Liver (tissue), 9 donors: ENCODE measurements around the gene NHERF2. TPM values are rescaled to one million over a fixed set of nuclear protein-coding genes. Genes with fewer than 3 reads are reported as not detected.
A peak's percentile ranks its signal among the peaks of the same experiment; 100 is the strongest.

Source experiments
- DNase-seq: peaks from one replicate; pipeline ENCODE4 v3.0.0-alpha.2; 2017; ENCODE audit warnings: low spot score
- H3K27ac ChIP-seq, 2 donors: one replicate each; pipeline ENCODE4 v1.7.0; 2013; ENCODE audit warnings: inconsistent platforms in 2 of 2, low read length in 2 of 2, control low read depth in 1 of 2, low read depth in 1 of 2, mild to moderate bottlenecking in 1 of 2
- H3K27me3 ChIP-seq, 4 donors: one replicate each; pipeline versions ENCODE4 v1.6.1 to v1.7.0; 2013; ENCODE audit warnings: low read length in 3 of 4, inconsistent platforms in 1 of 4, mild to moderate bottlenecking in 1 of 4, moderate library complexity in 1 of 4; ENCODE audit not compliant: control insufficient read depth in 4 of 4, insufficient read depth in 4 of 4
- H3K36me3 ChIP-seq, 4 donors: one replicate each; pipeline versions ENCODE4 v1.6.1 to v1.7.0; 2013; ENCODE audit warnings: low read length in 3 of 4, mild to moderate bottlenecking in 3 of 4, low read depth in 1 of 4, moderate library complexity in 1 of 4; ENCODE audit not compliant: control insufficient read depth in 4 of 4, insufficient read depth in 3 of 4
- H3K4me1 ChIP-seq, 4 donors: one replicate each; pipeline versions ENCODE4 v1.6.1 to v1.7.0; 2013; ENCODE audit warnings: low read length in 3 of 4, mild to moderate bottlenecking in 3 of 4, moderate library complexity in 1 of 4; ENCODE audit not compliant: control insufficient read depth in 4 of 4, insufficient read depth in 4 of 4
- H3K4me3 ChIP-seq, 3 donors: one replicate each; pipeline versions ENCODE4 v1.6.1 to v1.7.0; 2013; ENCODE audit warnings: low read length in 3 of 3, control low read depth in 1 of 3, low read depth in 1 of 3, mild to moderate bottlenecking in 1 of 3
- H3K9ac ChIP-seq, 2 donors: one replicate each; pipeline ENCODE4 v1.7.0; 2013; ENCODE audit warnings: low read length in 2 of 2, mild to moderate bottlenecking in 2 of 2, moderate library complexity in 2 of 2, control low read depth in 1 of 2, low read depth in 1 of 2
- H3K9me3 ChIP-seq, 4 donors: one replicate each; pipeline versions ENCODE4 v1.6.1 to v1.7.0; 2013; ENCODE audit warnings: low read length in 3 of 4; ENCODE audit not compliant: control insufficient read depth in 4 of 4
- EGR1 ChIP-seq, 2 donors: IDR thresholded peaks; 2 replicates each; pipeline ENCODE4 v1.6.1; 2016 to 2018; ENCODE audit warnings: antibody characterized with exemption in 2 of 2, low read depth in 2 of 2
- FOXA2 ChIP-seq: IDR thresholded peaks from 2 replicates; pipeline ENCODE4 v1.6.1; 2016; ENCODE audit warnings: antibody characterized with exemption
- GABPA ChIP-seq, 2 donors: IDR thresholded peaks in 1 of 2; conservative IDR thresholded peaks in 1 of 2; 2 replicates each; pipeline ENCODE4 v1.6.1; 2016; ENCODE audit warnings: antibody characterized with exemption in 2 of 2, mild to moderate bottlenecking in 1 of 2, moderate library complexity in 1 of 2
- HNF4A ChIP-seq, 2 donors: conservative IDR thresholded peaks; 2 replicates each; pipeline ENCODE4 v1.6.1; 2016; ENCODE audit warnings: antibody characterized with exemption in 2 of 2, mild to moderate bottlenecking in 2 of 2
- JUND ChIP-seq, 2 donors: IDR thresholded peaks; 2 replicates each; pipeline ENCODE4 v1.6.1; 2016; ENCODE audit warnings: antibody characterized with exemption in 2 of 2
- MAX ChIP-seq: IDR thresholded peaks from 2 replicates; pipeline ENCODE4 v1.6.1; 2016; ENCODE audit warnings: antibody characterized with exemption
- NR2F2 ChIP-seq: IDR thresholded peaks from 2 replicates; pipeline ENCODE4 v1.6.1; 2016; ENCODE audit warnings: antibody characterized with exemption
- RAD21 ChIP-seq, 2 donors: IDR thresholded peaks; 2 replicates each; pipeline ENCODE4 v1.6.1; 2016; ENCODE audit warnings: antibody characterized with exemption in 2 of 2, mild to moderate bottlenecking in 2 of 2
- RXRA ChIP-seq, 2 donors: IDR thresholded peaks; 2 replicates each; pipeline ENCODE4 v1.6.1; 2017 to 2018; ENCODE audit warnings: antibody characterized with exemption in 2 of 2, mild to moderate bottlenecking in 1 of 2
- SP1 ChIP-seq: IDR thresholded peaks from 2 replicates; pipeline ENCODE4 v1.6.1; 2018; ENCODE audit warnings: antibody characterized with exemption, mild to moderate bottlenecking
- TAF1 ChIP-seq: conservative IDR thresholded peaks from 2 replicates; pipeline ENCODE4 v1.6.1; 2016; ENCODE audit warnings: antibody characterized with exemption, mild to moderate bottlenecking
- YY1 ChIP-seq: IDR thresholded peaks from 2 replicates; pipeline ENCODE4 v1.6.1; 2016; ENCODE audit warnings: antibody characterized with exemption, mild to moderate bottlenecking
- WGBS: extraction: QIAGEN DNeasy Blood & Tissue Kit; methylation state at CpG from one replicate; pipeline ENCODE4 v1.1.7; 2013; 5-methylcytosine and 5-hydroxymethylcytosine counted together
- polyA plus RNA-seq, 2 donors: library from polyadenylated mRNA; stranded (reverse) in 1 of 2; unstranded in 1 of 2; fragments of 200-250 nt in 1 of 2; fragments of >200 nt in 1 of 2; fragmentation: Nextera tagmentation in 1 of 2; extraction: Ambion mirVana in 1 of 2; gene quantifications; one replicate each; pipeline versions ENCODE4 v1.2.1 to v1.2.3, GENCODE V29; 2013 to 2015
- total RNA-seq, 2 donors: library from RNA; depleted of rRNA; stranded (reverse); fragments of >200 nt; gene quantifications; one replicate each; pipeline ENCODE4 v1.2.3, GENCODE V29; 2014
- TF ChIP-seq, protein P1 (sequence below): IDR thresholded peaks from 2 replicates; pipeline ENCODE4 v1.6.1; 2016; ENCODE audit warnings: antibody characterized with exemption
- TF ChIP-seq, protein P2 (sequence below): IDR thresholded peaks from 2 replicates; pipeline ENCODE4 v1.6.1; 2016; ENCODE audit warnings: antibody characterized with exemption
- donor health status: healthy.
- donor health status: healthy.
- donor health status: healthy.
- donor health status: healthy.
- donor health status: healthy.

Gene NHERF2
- total and polyA plus RNA-seq, 4 donors, result 36.6 to 205 (median 74.1) TPM

GRCh38 chr16:2040787-2041522 lies 14.3 kb downstream of the NHERF2 start (continued):
- no peak for TF ChIP-seq GABPA (IDR thresholded peaks at IDR 0.05 in 1 of 2, conservative IDR thresholded peaks at IDR 0.05 in 1 of 2)

GRCh38 chr16:2042171-2042985 lies 15.7 kb downstream of the NHERF2 start:
- Histone ChIP-seq H3K27me3 (no peaks in the 10 kb centered on the region), H3K4me3 (no peak overlapping the region), H3K4me1 (peaks cover 28 to 77% (median 57%) of the 10 kb centered on the region in 4 donors), H3K9me3 (no peaks in the 10 kb centered on the region), H3K36me3 (no peaks in the 10 kb centered on the region), H3K9ac (no peak overlapping the region), H3K27ac (peak overlapping the region; percentile 95 to 98)
- TF ChIP-seq JUND (IDR thresholded peaks at IDR 0.05), result no peak
- TF ChIP-seq SP1, result peak; percentile 72
- peak in 1 of 2 donors; percentile 21 for TF ChIP-seq HNF4A (conservative IDR thresholded peaks at IDR 0.05)
- TF ChIP-seq YY1, result no peak
- no peak for TF ChIP-seq NR2F2
- no peak for TF ChIP-seq EGR1 (IDR thresholded peaks at IDR 0.05; ENCODE audit: low read depth in 2 of 2)
- TF ChIP-seq, protein P1, sequence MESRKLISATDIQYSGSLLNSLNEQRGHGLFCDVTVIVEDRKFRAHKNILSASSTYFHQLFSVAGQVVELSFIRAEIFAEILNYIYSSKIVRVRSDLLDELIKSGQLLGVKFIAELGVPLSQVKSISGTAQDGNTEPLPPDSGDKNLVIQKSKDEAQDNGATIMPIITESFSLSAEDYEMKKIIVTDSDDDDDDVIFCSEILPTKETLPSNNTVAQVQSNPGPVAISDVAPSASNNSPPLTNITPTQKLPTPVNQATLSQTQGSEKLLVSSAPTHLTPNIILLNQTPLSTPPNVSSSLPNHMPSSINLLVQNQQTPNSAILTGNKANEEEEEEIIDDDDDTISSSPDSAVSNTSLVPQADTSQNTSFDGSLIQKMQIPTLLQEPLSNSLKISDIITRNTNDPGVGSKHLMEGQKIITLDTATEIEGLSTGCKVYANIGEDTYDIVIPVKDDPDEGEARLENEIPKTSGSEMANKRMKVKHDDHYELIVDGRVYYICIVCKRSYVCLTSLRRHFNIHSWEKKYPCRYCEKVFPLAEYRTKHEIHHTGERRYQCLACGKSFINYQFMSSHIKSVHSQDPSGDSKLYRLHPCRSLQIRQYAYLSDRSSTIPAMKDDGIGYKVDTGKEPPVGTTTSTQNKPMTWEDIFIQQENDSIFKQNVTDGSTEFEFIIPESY, result no peak
- TF ChIP-seq FOXA2, result no peak
- TF ChIP-seq RAD21 (IDR thresholded peaks at IDR 0.05), result peak in 1 of 2 donors; percentile 33
- peak; percentile 42 to 81 for TF ChIP-seq RXRA (IDR thresholded peaks at IDR 0.05)
- TF ChIP-seq TAF1, result no peak
- DNase-seq, result no peak
- 56% methylated on average over 22 of the region's 22 CpGs for WGBS

DNA sequence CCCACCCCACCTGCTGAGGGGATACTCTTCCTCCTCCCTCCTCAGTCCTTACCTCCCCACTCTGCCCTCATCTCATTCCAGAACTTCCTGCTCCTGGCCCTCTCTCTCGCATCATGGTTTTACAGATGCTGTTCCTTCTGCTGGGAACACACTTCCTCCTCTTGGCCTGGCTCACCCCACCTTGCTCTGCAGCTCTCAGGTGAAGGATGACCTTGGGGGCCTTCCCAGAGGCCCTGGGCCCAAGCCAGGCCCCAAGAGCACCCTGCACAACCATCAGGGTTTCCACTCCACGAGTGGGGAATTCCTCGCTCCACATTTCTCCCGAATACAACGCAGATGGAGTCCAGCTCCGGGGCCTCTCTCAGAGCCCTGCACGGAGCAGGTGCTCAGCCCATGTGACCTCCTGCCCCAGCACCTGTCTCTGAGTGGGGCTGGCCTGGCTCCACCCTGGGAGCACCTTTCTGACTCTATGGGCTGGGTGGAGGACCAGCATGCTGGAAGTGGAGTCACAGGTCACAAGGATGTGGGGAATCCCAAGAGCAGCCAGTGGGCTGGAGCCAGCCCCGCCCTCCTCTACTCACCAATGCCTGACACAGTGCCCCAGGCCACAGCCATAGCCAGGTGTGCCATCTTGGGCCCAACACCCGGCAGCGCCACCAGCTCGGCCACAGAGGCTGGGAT lies 16.4 kb downstream of the NHERF2 start:
- Histone ChIP-seq H3K36me3 (peaks cover 0 to 2% (median 0%) of the 10 kb centered on the region in 4 donors), H3K4me3 (no peak overlapping the region), H3K27me3 (no peaks in the 10 kb centered on the region), H3K27ac (no peak overlapping the region), H3K9me3 (no peaks in the 10 kb centered on the region), H3K9ac (no peak overlapping the region), H3K4me1 (peaks cover 28 to 73% (median 52%) of the 10 kb centered on the region in 4 donors)
- DNase-seq, result no peak
- TF ChIP-seq, protein P2, sequence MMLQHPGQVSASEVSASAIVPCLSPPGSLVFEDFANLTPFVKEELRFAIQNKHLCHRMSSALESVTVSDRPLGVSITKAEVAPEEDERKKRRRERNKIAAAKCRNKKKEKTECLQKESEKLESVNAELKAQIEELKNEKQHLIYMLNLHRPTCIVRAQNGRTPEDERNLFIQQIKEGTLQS, result no peak
- TF ChIP-seq MAX, result no peak
- WGBS, result 81% methylated on average over 11 of the region's 11 CpGs
